GM12874 (cell line): ENCODE measurements around the gene SLC25A42.

Source experiments
- TF ChIP-seq, protein P1 (sequence below): IDR thresholded peaks from 2 replicates; pipeline ENCODE4 v1.5.1; 2011; ENCODE audit warnings: low read depth, mild to moderate bottlenecking, control low read depth, low read length, moderate library complexity; ENCODE audit not compliant: insufficient read depth

Gene SLC25A42

DNA sequence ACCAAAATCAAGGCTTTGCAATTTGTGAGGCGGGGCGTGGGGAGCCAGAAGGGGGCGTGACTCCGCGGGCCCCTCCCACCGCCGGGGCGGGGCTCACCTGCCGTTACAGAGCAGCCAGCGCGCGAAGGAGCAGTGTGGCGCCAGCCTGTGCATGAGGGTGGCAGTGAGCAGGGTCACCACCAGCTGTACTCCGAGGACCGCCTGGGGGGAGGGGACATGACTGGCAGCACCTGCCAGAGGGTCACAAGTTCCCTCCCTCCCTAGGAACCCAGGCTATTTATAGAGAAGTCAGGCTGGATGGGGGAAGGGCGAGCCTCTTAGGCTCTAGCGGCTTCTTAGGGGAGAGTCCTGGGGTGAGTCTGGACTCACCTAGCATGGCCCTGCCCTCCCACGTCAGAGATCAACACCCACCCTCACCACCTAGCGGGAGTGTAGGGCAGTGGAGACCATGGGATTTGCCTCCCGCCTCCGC, 70.9 kb downstream of the SLC25A42 start:
- TF ChIP-seq, protein P1, sequence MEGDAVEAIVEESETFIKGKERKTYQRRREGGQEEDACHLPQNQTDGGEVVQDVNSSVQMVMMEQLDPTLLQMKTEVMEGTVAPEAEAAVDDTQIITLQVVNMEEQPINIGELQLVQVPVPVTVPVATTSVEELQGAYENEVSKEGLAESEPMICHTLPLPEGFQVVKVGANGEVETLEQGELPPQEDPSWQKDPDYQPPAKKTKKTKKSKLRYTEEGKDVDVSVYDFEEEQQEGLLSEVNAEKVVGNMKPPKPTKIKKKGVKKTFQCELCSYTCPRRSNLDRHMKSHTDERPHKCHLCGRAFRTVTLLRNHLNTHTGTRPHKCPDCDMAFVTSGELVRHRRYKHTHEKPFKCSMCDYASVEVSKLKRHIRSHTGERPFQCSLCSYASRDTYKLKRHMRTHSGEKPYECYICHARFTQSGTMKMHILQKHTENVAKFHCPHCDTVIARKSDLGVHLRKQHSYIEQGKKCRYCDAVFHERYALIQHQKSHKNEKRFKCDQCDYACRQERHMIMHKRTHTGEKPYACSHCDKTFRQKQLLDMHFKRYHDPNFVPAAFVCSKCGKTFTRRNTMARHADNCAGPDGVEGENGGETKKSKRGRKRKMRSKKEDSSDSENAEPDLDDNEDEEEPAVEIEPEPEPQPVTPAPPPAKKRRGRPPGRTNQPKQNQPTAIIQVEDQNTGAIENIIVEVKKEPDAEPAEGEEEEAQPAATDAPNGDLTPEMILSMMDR: no peak

GRCh38 chr19:19137556-19138108, 73.8 kb downstream of the SLC25A42 start:
- TF ChIP-seq, protein P1: no peak

- TF ChIP-seq, protein P1: no peak
Measured at GRCh38 chr19:19138109-19138981, 74.6 kb downstream of the SLC25A42 start, which contains the start of gene TMEM161A. TSS of gene TMEM161A (minus strand) at chr19:19138478. CDS start at chr19:19138428, 50 bp downstream.

DNA sequence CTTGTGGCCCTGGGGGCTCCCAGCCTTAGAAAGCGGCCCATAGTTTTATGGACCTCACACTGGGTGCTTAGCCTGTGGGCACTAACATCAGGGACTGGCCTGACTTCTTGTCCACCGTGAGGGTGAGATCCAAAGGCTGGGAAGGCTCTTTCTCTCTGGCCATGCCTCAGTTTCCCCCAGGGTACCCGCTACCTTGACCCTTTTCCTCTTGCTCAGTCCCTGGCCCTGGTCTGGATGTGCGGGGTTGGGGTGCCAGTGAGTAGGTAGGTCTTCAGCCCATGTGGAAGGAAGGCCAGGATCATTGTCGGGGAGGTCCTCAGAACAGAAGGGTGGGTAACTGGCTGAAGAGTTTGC, 76.1 kb downstream of the SLC25A42 start:
- TF ChIP-seq, protein P1: no peak

DNA sequence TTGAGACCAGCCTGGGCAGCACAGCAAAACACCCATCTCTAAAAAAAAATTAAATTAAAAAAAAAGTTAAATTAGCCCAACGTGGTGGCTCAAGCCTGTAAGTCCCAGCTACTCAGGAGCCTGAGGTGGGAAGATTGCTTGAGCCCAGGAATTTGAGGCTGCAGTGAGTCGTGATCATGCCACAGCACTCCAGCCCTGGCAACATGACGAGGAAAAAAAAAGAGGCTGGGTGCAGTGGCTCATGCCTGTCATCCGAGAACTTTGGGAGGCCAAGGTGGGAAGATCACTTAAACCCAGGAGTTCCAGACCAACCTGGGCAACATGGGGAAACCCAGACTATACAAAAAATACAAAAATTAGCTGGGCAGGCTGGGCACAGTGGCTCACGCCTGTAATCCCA, 76.7 kb downstream of the SLC25A42 start:
- TF ChIP-seq, protein P1: no peak

GRCh38 chr19:19142347-19142746, 78.6 kb downstream of the SLC25A42 start:
- TF ChIP-seq, protein P1: no peak

GRCh38 chr19:19145281-19145680, 81.5 kb downstream of the SLC25A42 start:
- TF ChIP-seq, protein P1: no peak
